ENCODE measurements around the gene ETNK2. TPM values are rescaled to one million over a fixed set of nuclear protein-coding genes. Genes with fewer than 3 reads are reported as not detected.
A peak's percentile ranks its signal among the peaks of the same experiment; 100 is the strongest.
"Not testable (repeated sequence)": the region's sequence is repeated elsewhere in the genome, so short reads cannot be mapped to it uniquely, and the experiment has no call there.

ETNK2 gene
- total RNA-seq, 1 experiment from 2014 or later: 0.17 TPM

GRCh38 chr1:204105131-204105515 is 46.7 kb downstream of the ETNK2 start:
- DNase-seq (ENCODE audit: extremely low read depth, low read depth): no peak

- peak; percentile 54 for DNase-seq (ENCODE audit: extremely low read depth, low read depth)
Observed at GRCh38 chr1:204104331-204105130, 47.3 kb downstream of the ETNK2 start.

GRCh38 chr1:204103431-204103741 is 48.5 kb downstream of the ETNK2 start:
- DNase-seq (ENCODE audit: extremely low read depth, low read depth): no peak

GRCh38 chr1:204102739-204103430 is 49.0 kb downstream of the ETNK2 start:
- DNase-seq (ENCODE audit: extremely low read depth, low read depth): peak; percentile 39

GRCh38 chr1:204102029-204102611 is 49.7 kb downstream of the ETNK2 start:
- no peak for DNase-seq (ENCODE audit: extremely low read depth, low read depth)

GRCh38 chr1:204099754-204100153 is 52.1 kb downstream of the ETNK2 start:
- not testable (repeated sequence) for DNase-seq (ENCODE audit: extremely low read depth, low read depth)

GRCh38 chr1:204098683-204099082 is 53.2 kb downstream of the ETNK2 start:
- no peak for DNase-seq (ENCODE audit: extremely low read depth, low read depth)

- no peak for DNase-seq (ENCODE audit: extremely low read depth, low read depth)
Observed at GRCh38 chr1:204096931-204097330, 54.9 kb downstream of the ETNK2 start.

GRCh38 chr1:204094856-204095634 is 56.8 kb downstream of the ETNK2 start:
- DNase-seq (ENCODE audit: extremely low read depth, low read depth): no peak

- no peak for DNase-seq (ENCODE audit: extremely low read depth, low read depth)
Observed at GRCh38 chr1:204094313-204094729, 57.5 kb downstream of the ETNK2 start.

- no peak for DNase-seq (ENCODE audit: extremely low read depth, low read depth)
Observed at GRCh38 chr1:204093781-204094180, 58.1 kb downstream of the ETNK2 start.

- DNase-seq (ENCODE audit: extremely low read depth, low read depth): no peak
Observed at GRCh38 chr1:204093421-204093717, 58.5 kb downstream of the ETNK2 start.

- no peak for DNase-seq (ENCODE audit: extremely low read depth, low read depth)
Observed at GRCh38 chr1:204092632-204093420, 59.0 kb downstream of the ETNK2 start.

- no peak for DNase-seq (ENCODE audit: extremely low read depth, low read depth)
Observed at GRCh38 chr1:204091787-204092312, 60.0 kb downstream of the ETNK2 start.

GRCh38 chr1:204091066-204091465 is 60.8 kb downstream of the ETNK2 start:
- DNase-seq (ENCODE audit: extremely low read depth, low read depth): no peak

- DNase-seq (ENCODE audit: extremely low read depth, low read depth): not testable (repeated sequence)
Observed at GRCh38 chr1:204090132-204090531, 61.7 kb downstream of the ETNK2 start.

GRCh38 chr1:204089044-204089751 is 62.6 kb downstream of the ETNK2 start:
- no peak for DNase-seq (ENCODE audit: extremely low read depth, low read depth)

GRCh38 chr1:204088596-204088995 is 63.2 kb downstream of the ETNK2 start:
- no peak for DNase-seq (ENCODE audit: extremely low read depth, low read depth)

GRCh38 chr1:204087893-204088528 is 63.8 kb downstream of the ETNK2 start:
- DNase-seq (ENCODE audit: extremely low read depth, low read depth): no peak

All from NCI-H460 (cell line).